B cell (primary cell): ENCODE data around the gene NSDHL.

Source experiments
- CTCF ChIP-seq: fragments of 200-600 bp; IDR thresholded peaks from one replicate; pipeline ENCODE4 v1.8.0; 2022; ENCODE audit warnings: antibody characterized with exemption, mild to moderate bottlenecking
- EZH2 ChIP-seq: IDR thresholded peaks from 2 replicates; pipeline ENCODE4 v1.6.1; 2012; ENCODE audit warnings: borderline replicate concordance, low read depth, mild to moderate bottlenecking, moderate library complexity, low read length; ENCODE audit not compliant: insufficient read depth, poor library complexity, severe bottlenecking

GRCh38 chrX:152865232-152865920 lies 34.5 kb downstream of the NSDHL start:
- no peak for TF ChIP-seq EZH2
- no peak for TF ChIP-seq CTCF
